Activated CD8-positive, alpha-beta T cell treated with anti-CD3 and anti-CD28 coated beads for 36 hours (primary cell): ENCODE results near the gene ADSS1. TPM values are rescaled to one million over a fixed set of nuclear protein-coding genes. Genes with fewer than 3 reads are reported as not detected.

Source experiments
- ATAC-seq: fragments of 200-7000 bp; cut with Tn5 transposase; one replicate; pipeline ENCODE4 v1.10.0; 2021; ENCODE audit warnings: mild to moderate bottlenecking, moderate library complexity
- CTCF ChIA-PET: fragments of 350-600 bp; sonication (Branson Sonifier 250); formaldehyde crosslinking; loops from one replicate; lab custom pipeline; 2021; ENCODE audit warnings: antibody characterized with exemption; lab: Charles Lee
- POLR2A ChIA-PET: fragments of 350-600 bp; sonication (Branson Sonifier 250); formaldehyde crosslinking; loops from one replicate; lab custom pipeline; 2021; ENCODE audit warnings: antibody characterized with exemption; lab: Charles Lee
- DNase-seq: peaks from one replicate; pipeline ENCODE4 v3.0.0-alpha.2; 2020
- H3K27ac Mint-ChIP-seq: one replicate; pipeline ENCODE4 v1.8.0; 2021; ENCODE audit warnings: mild to moderate bottlenecking, mixed read lengths
- H3K27me3 Mint-ChIP-seq: one replicate; pipeline ENCODE4 v1.8.0; 2021; ENCODE audit warnings: mixed read lengths
- H3K36me3 Mint-ChIP-seq: one replicate; pipeline ENCODE4 v1.8.0; 2021; ENCODE audit warnings: low read depth, mixed read lengths
- H3K4me1 Mint-ChIP-seq: one replicate; pipeline ENCODE4 v1.8.0; 2021; ENCODE audit warnings: low read depth, mixed read lengths
- H3K4me3 Mint-ChIP-seq: one replicate; pipeline ENCODE4 v1.8.0; 2021; ENCODE audit warnings: mild to moderate bottlenecking, moderate library complexity, mixed read lengths
- H3K9me3 Mint-ChIP-seq: one replicate; pipeline ENCODE4 v1.8.0; 2021; ENCODE audit warnings: mixed read lengths
- intact Hi-C: fragments of 100-400 bp; cut with micrococcal nuclease; formaldehyde crosslinking; loops from one replicate; pipeline ENCODE4 v1.10.0; 2022
- total RNA-seq, 2 experiments: library from RNA; stranded (reverse); gene quantifications; one replicate each; pipeline ENCODE4 v1.2.3, GENCODE V29; 2021
- TF ChIP-seq, protein P1 (sequence below): fragments of 200-600 bp; IDR thresholded peaks from one replicate; pipeline ENCODE4 v1.8.0; 2022; ENCODE audit warnings: antibody characterized with exemption, mild to moderate bottlenecking

ADSS1 gene
- total RNA-seq, 2 experiments from 2014 or later = 2.7 to 3.0 TPM

- H3K4me1 Mint-ChIP-seq = peaks cover 14% of the 10 kb centered on the region
- peak overlapping the region; percentile 25 for H3K27ac Mint-ChIP-seq
- POLR2A ChIA-PET = interaction anchor here (1.1 to 1.7 kb wide), 2 partner anchors 9 to 11 kb away, joined by 4 to 5 read pairs; no protein-coding TSS in a partner anchor
- no peak overlapping the region for H3K4me3 Mint-ChIP-seq
- CTCF ChIA-PET = no interaction called here
- intact Hi-C loops = no loop called here
- no peaks in the 10 kb centered on the region for H3K36me3 Mint-ChIP-seq
- ATAC-seq = no peak
- TF ChIP-seq, protein P1, sequence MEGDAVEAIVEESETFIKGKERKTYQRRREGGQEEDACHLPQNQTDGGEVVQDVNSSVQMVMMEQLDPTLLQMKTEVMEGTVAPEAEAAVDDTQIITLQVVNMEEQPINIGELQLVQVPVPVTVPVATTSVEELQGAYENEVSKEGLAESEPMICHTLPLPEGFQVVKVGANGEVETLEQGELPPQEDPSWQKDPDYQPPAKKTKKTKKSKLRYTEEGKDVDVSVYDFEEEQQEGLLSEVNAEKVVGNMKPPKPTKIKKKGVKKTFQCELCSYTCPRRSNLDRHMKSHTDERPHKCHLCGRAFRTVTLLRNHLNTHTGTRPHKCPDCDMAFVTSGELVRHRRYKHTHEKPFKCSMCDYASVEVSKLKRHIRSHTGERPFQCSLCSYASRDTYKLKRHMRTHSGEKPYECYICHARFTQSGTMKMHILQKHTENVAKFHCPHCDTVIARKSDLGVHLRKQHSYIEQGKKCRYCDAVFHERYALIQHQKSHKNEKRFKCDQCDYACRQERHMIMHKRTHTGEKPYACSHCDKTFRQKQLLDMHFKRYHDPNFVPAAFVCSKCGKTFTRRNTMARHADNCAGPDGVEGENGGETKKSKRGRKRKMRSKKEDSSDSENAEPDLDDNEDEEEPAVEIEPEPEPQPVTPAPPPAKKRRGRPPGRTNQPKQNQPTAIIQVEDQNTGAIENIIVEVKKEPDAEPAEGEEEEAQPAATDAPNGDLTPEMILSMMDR = no peak
- H3K27me3 Mint-ChIP-seq = no peaks in the 10 kb centered on the region
- H3K9me3 Mint-ChIP-seq = no peaks in the 10 kb centered on the region
- DNase-seq = no peak
These were observed 61.0 kb downstream of the ADSS1 start for GRCh38 chr14:104784846-104785707.

DNA sequence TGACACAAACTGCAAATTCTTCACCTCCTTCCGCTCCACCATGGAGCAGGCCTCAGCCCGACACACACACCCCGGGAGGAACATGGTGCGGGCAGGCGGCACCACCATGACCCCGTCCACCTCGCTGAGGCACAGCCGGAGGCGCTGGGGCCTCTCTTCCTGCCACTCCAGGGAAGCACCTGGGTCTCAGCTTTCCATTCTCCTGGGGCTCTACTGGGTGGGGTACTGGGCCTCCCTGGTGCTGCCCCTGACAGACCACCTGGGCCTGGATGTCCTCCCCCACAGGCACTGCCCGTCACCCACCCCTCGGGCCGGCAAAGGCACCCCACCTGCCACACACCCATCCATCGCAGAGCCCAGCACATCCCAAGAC lies 61.7 kb downstream of the ADSS1 start:
- CTCF ChIA-PET = no interaction called here
- Mint-ChIP-seq H3K9me3 (no peaks in the 10 kb centered on the region), H3K27ac (peak overlapping the region; percentile 46), H3K4me1 (peaks cover 14% of the 10 kb centered on the region), H3K4me3 (no peak overlapping the region), H3K27me3 (no peaks in the 10 kb centered on the region), H3K36me3 (no peaks in the 10 kb centered on the region)
- intact Hi-C loops = no loop called here
- ATAC-seq (no peak), DNase-seq (no peak)
- POLR2A ChIA-PET = interaction anchor here (1.1 kb wide), 1 partner anchor 11 kb away, joined by 4 read pairs; no protein-coding TSS in a partner anchor
- TF ChIP-seq, protein P1 = no peak

GRCh38 chr14:104786091-104786586 lies 62.1 kb downstream of the ADSS1 start:
- peak; percentile 74 for ATAC-seq

GRCh38 chr14:104786726-104787675 lies 63.0 kb downstream of the ADSS1 start:
- Mint-ChIP-seq H3K9me3 (no peaks in the 10 kb centered on the region), H3K36me3 (no peaks in the 10 kb centered on the region), H3K27ac (peak overlapping the region; percentile 46), H3K4me1 (peaks cover 18% of the 10 kb centered on the region), H3K4me3 (no peak overlapping the region), H3K27me3 (no peaks in the 10 kb centered on the region)
- intact Hi-C loops = no loop called here
- DNase-seq = no peak
- ChIA-PET POLR2A (no interaction called here), CTCF (interaction anchor here (1.5 kb wide), 1 partner anchor 34 kb away, joined by 3 read pairs; the partner anchor contains the start of gene SIVA1)
- ATAC-seq = no peak
- TF ChIP-seq, protein P1 = no peak

More at GRCh38 chr14:104786091-104786586, 62.1 kb downstream of the ADSS1 start:
- Mint-ChIP-seq H3K9me3 (no peaks in the 10 kb centered on the region), H3K27ac (peak overlapping the region; percentile 46), H3K4me1 (peaks cover 14% of the 10 kb centered on the region), H3K27me3 (no peaks in the 10 kb centered on the region), H3K4me3 (no peak overlapping the region), H3K36me3 (no peaks in the 10 kb centered on the region)
- POLR2A ChIA-PET = no interaction called here
- intact Hi-C loops = no loop called here
- CTCF ChIA-PET = no interaction called here
- TF ChIP-seq, protein P1 = no peak
- no peak for DNase-seq
